Measurements from ENCODE around the gene ATP1B1.
"Not testable (repeated sequence)": the region's sequence is repeated elsewhere in the genome, so short reads cannot be mapped to it uniquely, and the experiment has no call there.

Gene ATP1B1

DNA sequence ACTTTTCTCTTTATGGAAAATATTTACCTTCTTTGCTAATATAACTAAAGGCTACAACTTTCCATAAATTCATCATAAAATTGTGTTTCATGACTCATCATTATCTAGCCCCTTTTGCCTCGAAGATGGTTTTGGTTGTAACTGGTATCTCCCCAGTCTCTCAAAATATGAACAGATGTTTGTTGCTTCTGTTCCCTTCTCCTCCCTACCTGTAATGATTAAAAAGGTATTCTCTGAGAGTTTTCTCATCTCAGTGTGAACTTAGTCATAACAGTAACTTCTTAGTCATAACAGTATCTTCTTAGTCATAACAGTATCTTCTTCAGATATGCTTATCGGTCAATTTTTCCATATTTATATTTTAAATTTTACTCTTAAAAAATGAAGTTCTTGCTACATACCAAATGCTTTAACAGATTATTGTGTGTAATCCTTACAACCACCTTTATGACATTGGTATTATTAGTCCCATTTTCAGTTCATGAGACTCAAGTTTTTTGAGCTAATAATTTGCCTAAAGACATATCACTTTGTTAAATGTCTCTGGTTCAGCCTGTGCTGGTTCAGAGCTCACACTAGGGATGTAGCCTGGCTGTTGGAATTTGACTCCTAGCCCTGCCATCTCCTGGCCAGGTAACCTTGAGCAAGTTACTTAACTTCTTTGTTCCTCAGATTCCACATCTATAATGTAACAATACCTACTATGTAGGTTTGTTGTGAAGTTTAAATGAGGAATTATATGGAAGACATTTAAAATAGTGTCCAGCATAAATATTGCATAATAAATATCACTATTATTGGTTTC is 32.6 kb downstream of the ATP1B1 start:
- DNase-seq: no peak

DNA sequence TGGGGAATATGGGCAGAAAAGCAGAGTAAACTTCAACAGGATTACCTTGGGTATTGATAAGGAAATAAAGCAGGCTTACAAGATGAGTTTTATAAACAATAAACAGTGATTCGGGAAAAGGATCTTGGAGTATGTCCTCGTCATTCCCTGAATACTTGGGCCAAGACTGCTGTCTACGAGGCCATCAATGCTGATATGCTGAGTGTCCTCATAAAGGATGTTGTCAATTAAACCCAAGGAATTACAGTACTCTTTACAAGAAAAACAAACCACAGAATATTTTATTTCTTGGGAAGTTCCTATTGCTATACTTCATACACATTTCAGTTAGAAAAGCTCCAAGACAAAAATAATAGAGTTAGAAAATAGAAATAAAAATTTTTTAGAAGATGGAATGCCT is 34.9 kb downstream of the ATP1B1 start:
- DNase-seq: no peak

DNA sequence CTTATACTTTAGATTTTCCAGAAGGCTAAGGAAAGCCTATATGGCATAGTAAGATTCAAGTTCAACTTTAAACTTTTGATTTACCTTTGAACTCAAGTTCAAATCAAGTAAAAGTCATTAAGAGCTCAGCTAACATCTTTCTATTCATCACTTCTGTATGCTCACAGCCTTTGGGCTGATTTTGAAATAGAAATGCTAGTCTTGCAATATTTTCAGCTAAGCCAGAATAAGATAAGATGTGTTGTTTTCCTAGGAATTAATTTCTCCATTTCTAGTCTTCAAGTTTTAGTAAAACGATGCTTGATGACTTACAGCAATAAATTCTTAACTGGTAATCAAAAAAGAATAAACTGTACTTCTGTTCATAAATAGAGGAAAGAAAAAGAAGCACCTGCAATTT is 35.6 kb downstream of the ATP1B1 start:
- DNase-seq: no peak

- DNase-seq: no peak
These were observed 36.9 kb downstream of the ATP1B1 start for GRCh38 chr1:169143346-169143745.

DNA sequence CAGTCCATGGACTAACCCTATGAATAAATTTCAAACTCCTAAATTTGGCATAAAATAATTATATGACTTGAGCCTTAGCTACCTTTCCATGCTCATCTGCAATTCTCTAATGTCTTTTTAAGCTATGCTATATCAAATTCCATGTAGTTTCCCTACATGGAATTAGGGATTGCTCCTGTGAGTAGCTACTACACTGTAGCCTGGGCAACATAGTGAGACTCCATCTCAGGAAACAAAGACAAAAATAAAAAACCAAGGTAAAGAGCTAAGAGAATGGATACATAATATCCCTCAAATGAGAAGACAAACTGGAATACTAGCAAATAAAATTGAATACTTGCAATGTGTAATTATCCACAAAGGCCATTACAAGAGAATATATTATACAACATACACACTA is 37.5 kb downstream of the ATP1B1 start:
- DNase-seq: no peak

GRCh38 chr1:169144941-169145626 is 38.6 kb downstream of the ATP1B1 start:
- DNase-seq: no peak

DNA sequence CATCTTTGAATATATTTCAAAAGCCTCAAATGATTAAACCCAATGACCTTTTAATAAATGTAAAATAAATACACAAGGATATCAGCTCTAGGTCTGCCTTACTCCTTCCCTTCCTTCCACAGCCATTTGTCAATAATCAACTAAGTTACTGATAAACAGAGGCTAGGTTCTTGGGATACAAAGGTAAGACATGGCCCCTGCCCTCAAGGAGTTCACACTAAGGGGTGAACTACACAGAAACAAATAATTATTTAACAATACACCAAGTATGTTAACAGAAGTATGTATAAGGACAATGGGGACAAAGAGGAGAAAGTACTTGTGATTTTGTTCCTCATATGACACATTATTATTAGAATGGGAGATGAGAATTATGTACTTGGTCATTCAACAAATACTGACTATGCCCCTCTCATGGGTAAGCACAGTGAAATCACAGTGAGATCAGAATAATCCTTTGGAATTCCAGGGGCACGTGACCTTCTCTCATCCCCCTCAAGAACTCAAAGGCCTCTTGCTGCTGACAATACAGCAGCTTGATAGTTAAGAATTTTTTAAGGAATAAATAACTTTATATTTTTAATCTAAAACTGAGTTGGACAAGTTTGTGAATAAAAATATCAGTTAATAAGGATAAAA is 40.2 kb downstream of the ATP1B1 start:
- DNase-seq: no peak

DNA sequence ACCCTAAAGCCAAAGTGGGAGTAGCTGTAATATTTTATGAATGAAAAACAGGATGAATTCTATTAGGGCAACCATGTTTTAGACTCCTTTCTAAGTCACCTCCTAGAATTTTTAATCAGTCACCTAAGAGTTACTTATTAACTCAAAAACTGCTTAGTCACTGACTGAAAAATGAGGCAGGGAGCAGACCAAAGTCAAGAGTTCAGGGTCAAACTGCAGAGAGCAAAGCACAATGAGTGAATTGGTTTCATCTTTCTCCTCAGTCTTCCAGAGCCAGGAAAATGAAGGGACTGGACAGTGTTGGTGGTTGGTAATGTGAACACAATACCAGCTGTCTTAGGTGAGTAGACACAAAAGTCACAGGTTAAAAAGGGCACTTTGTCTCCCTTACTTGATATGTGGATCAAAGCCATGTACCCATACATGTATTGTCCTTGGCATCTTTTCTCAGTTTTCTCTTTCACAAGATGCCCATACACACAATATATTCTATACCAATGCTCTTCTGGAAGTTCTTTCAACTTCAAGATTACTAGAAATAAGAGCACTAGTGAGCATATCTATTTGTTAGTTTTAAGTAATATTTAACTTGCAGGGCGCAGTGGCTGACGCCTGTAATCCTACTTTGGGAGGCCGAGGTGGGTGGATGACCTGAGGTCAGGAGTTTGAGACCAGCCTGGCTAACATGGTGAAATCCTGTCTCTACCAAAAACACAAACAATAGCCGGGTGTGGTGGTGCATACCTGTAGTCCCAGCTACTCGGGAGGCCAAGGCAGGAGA is 42.2 kb downstream of the ATP1B1 start:
- DNase-seq: no peak

GRCh38 chr1:169149555-169150286 is 43.2 kb downstream of the ATP1B1 start:
- DNase-seq: no peak

DNA sequence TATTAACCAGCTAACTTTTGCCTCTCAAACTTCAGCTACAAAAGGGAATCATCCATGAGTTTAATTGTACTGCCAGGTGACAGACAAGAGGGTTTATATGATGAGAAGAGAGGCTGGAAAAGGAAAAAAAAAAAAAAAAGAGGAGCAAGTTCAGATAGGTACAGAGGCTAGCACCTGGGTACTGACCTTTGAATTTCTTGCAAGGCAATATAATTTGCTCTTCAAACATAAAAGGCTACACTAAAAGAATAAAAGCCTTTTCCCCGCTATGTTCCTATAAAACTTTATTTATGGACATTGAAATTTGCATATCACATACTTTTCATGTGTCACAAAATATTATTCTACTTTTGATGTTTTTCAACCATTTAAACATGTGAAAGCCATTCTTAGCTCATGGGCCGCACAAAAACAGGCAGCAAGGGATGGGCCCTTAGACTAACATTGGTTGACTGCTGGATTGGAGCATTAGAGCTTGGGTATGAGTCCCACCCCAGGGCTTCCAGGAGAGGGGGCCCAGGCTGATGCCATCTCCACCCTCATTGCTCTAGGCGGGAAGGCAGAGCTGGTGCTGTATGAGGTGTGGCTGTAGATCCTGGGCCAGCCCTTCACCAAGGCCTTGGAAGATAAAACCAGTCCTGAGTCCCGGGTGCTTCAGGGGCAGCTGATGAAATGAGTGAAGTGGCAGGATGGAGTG is 44.3 kb downstream of the ATP1B1 start:
- no peak for DNase-seq

DNA sequence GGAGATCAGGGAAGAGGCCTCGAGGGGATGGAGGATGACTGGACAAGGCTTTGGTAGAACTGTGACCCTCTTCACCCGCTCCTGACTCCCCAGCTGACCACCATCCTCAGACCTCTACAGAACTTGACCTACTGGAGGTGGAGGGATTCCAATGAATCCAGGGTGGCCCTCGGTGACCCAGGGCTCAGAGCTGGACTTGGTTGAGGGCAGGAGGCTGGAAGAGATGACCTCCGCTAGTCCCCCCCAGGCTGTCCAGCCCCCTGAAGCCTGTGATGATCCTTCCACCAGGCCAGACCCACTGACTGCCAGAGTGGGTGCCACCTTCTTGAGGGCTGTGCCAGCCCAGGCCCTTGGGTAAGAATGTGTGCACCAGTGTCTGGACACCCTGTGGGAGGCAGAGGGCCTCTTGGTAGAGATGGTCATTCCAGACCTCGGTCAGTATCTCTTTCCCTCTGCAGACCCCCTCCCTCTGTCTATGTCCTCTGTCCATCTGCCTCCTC is 44.9 kb downstream of the ATP1B1 start:
- DNase-seq: no peak

DNA sequence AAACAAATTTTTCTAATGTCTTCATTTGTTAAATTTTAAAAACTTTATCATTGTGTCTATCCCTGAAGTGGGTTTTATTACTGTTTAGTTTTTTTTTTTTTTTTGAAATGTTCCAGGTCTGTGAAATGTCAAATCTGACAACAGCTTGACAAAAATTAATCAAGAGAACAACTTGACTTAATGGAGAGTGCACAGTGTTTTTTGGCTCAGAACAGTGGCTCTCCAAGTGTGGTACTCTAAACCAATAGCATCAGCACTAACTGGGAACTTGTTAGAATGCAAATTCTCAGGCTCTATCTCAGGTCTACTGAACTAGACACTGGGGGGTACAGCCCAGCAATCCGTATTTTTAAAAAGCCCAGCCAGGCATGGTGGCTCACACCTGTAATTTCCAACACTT is 49.2 kb downstream of the ATP1B1 start:
- DNase-seq: no peak

GRCh38 chr1:169156580-169156979 is 50.1 kb downstream of the ATP1B1 start:
- no peak for DNase-seq

- DNase-seq: peak in 2 of 58 donors; percentile 10 to 30
These were observed 54.5 kb downstream of the ATP1B1 start for GRCh38 chr1:169160845-169161495.

DNA sequence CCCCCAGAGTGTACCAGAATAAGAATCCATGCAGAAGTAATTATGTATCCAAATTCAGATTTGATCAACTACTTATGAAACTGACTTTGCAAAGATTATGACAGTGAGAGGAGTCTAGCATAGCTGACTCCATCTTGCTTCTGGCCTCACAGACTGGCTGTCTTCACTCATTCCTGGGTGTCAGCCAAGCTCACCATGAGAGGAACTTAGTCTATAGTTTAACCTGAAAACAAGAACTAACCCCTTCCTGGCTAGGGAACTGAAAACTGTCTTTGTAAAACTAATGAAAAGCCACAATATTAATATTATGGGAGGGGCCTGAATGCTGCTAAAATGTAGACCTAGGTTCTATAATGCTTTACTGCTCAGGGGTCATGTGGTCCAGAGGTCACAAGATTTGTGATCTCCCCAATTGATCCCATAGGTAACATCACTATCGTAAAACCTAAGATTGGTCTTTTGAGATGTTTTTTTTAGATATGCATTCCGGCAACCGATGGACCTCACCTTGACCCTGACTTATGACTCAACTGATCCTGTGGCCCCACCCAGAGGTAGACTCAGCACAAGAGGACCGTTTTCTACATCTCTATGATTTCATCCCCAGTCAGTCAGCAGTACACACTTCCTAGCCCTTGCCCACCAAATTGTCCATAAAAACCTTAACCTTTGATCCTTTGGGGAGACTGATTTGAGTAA is 55.2 kb downstream of the ATP1B1 start:
- DNase-seq: no peak

DNA sequence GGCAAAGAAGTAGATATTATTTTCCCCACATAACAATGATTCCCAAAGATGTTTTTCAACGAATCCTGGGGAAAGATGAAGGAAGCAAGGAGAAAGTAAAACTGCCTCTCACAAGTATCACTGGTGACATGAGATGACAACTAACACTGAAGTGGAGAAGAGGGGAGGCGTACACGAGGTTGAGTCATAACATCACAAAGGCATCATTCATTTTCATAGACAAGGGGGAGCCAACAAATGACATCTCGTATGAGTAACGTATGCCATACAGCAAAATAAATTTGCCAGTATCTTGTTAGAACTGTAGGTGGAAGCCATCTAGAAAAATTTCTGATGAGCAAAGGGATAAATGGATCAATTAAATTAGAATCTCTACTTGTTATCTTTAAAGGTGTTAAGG is 56.6 kb downstream of the ATP1B1 start:
- DNase-seq: peak in 4 of 58 donors; percentile 6 to 26 (median 14)

GRCh38 chr1:169175461-169175860 is 69.0 kb downstream of the ATP1B1 start:
- DNase-seq: no peak

GRCh38 chr1:169179431-169179830 is 72.9 kb downstream of the ATP1B1 start:
- DNase-seq: not testable (repeated sequence)

GRCh38 chr1:169180174-169180573 is 73.7 kb downstream of the ATP1B1 start:
- no peak for DNase-seq

All from anterior cingulate cortex (tissue), 58 donors.